Measurements from ENCODE around the gene ZNF765. TPM values are rescaled to one million over a fixed set of nuclear protein-coding genes. Genes with fewer than 3 reads are reported as not detected.
A peak's percentile ranks its signal among the peaks of the same experiment; 100 is the strongest.
"Not testable (repeated sequence)": the region's sequence is repeated elsewhere in the genome, so short reads cannot be mapped to it uniquely, and the experiment has no call there.

Gene ZNF765
- total RNA-seq, 1 donor from 2014 or later: 14.5 TPM

GRCh38 chr19:53462861-53463260, 67.9 kb downstream of the ZNF765 start:
- peaks cover 11% of the 10 kb centered on the region for H3K36me3 Mint-ChIP-seq
- H3K9me3 Mint-ChIP-seq: peaks cover 8% of the 10 kb centered on the region
- no peaks in the 10 kb centered on the region for H3K27me3 Mint-ChIP-seq
- H3K27ac Mint-ChIP-seq: no peak overlapping the region
- no peak for TF ChIP-seq CTCF (conservative IDR thresholded peaks at IDR 0.05)
- DNase-seq (ENCODE audit: extremely low spot score, unreplicated experiment): no peak
- peaks cover 6% of the 10 kb centered on the region for H3K4me1 Mint-ChIP-seq (ENCODE audit: unreplicated experiment)
- H3K4me3 Mint-ChIP-seq: no peak overlapping the region

DNA sequence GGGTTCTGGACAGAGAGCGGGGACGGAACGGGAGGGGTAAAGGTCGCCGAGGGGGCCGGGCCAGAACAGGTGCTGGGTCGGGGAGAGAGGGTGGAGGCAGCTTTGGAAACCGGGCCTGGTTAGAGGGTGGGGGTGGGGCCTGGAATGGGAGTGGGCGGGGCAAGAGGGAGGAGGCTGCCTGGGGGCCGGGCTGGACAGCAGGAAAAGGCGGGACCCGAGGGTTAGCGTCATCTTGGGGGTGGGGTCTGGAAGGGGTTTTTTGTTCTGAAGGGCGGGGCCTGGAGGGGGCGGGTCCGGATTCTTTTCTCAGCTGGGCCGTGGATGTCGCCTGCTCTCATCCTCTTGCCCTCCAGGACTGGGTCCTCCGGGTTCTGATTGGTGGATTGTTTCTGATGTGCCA, 68.3 kb downstream of the ZNF765 start:
- no peak overlapping the region for H3K27ac Mint-ChIP-seq
- peaks cover 8% of the 10 kb centered on the region for H3K36me3 Mint-ChIP-seq
- H3K4me1 Mint-ChIP-seq (ENCODE audit: unreplicated experiment): peaks cover 10% of the 10 kb centered on the region
- TF ChIP-seq CTCF (conservative IDR thresholded peaks at IDR 0.05): no peak
- H3K9me3 Mint-ChIP-seq: peaks cover 8% of the 10 kb centered on the region
- H3K4me3 Mint-ChIP-seq: no peak overlapping the region
- no peaks in the 10 kb centered on the region for H3K27me3 Mint-ChIP-seq
- DNase-seq (ENCODE audit: extremely low spot score, unreplicated experiment): no peak

DNA sequence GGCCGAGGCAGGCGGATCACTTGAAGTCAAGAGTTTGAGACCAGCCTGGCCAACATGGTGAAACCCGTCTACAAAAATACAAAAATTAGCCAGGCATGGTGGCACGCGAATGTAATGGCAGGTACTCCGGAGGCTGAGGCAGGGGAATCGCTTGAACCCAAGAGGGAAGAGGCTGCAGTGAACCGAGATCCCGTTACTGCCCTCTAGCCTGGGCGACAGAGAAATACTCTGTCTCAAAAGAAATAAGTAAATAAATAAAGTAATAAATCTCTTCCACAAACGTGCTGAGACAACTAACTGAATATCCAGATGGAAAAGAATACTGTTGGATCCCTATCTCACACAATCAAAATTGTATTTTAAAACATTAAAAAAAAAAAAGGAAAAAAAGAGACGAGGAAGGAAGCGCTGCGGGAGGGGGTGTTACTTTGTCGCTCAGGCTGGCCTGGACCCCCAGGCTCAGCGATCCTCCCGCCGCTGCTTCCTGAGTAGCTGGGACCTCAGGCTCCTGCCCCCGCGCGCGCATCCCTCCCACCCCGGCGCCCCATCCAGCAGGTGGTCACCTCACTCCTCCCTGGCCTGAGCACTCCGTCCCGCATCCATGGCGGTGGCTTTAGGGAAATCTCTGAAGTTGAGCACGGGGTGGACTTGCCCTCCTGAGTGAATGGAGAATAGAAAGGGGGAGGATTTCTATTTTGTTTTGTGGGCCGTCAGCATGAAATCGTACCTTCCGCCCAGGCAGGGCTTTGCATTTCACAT, 72.0 kb downstream of the ZNF765 start:
- no peaks in the 10 kb centered on the region for H3K27me3 Mint-ChIP-seq
- H3K27ac Mint-ChIP-seq: peak overlapping the region; percentile 93
- peak overlapping the region; percentile 98 for H3K4me3 Mint-ChIP-seq
- H3K9me3 Mint-ChIP-seq: peaks cover 8% of the 10 kb centered on the region
- no peak for DNase-seq (ENCODE audit: extremely low spot score, unreplicated experiment)
- H3K36me3 Mint-ChIP-seq: peaks cover 5% of the 10 kb centered on the region
- H3K4me1 Mint-ChIP-seq (ENCODE audit: unreplicated experiment): peaks cover 17% of the 10 kb centered on the region
- TF ChIP-seq CTCF (conservative IDR thresholded peaks at IDR 0.05): no peak

DNA sequence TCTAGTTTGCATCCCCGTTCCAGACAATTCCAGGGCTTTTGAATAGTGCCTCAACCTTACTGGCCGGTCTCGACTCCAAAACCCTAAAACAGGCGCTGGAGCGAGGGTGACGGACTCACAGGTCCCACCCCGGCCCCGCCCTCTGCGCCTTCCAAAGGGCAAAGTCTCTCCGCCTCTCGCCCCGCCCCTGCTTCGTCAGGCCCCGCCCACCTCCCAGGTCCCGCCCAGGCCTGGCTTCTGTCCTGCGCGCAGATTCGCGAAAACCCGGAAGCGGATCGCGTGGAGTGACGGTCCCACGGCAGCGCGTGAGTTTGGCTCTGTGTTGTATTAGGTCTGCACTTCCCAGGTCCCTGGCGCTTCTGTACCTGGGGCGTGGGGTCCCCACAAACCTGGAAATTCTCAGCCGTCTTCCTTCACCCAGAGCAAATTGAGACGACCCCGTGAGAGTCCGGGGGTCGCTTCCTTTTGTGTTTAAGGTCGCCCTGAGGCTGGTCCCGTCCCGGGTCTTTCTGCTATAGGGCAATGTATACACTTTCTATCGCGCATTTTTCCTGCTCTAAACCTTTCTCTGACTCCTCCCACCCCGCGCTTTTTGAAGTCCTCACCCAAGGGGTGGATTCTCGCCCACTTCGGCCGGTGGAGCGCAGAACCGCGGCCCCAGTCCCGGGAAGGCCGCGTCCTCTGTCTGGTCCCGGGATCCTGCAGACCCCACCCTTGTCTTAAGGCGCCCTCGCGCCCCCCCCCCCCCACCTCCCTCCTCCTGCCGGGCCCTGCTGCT, 72.7 kb downstream of the ZNF765 start, which contains the start of gene ZNF813:
Gene ZNF813 (plus strand): TSS at position 249 of the 778 bp plus-strand sequence. CDS start 16,090 bp downstream, outside the sequence.
- H3K27me3 Mint-ChIP-seq: no peaks in the 10 kb centered on the region
- H3K9me3 Mint-ChIP-seq: peaks cover 8% of the 10 kb centered on the region
- peaks cover 8% of the 10 kb centered on the region for H3K36me3 Mint-ChIP-seq
- peak within 1 kb of the TSS; percentile 98 for H3K4me3 Mint-ChIP-seq
- peaks cover 17% of the 10 kb centered on the region for H3K4me1 Mint-ChIP-seq (ENCODE audit: unreplicated experiment)
- DNase-seq (ENCODE audit: extremely low spot score, unreplicated experiment): peak; percentile 95
- peak within 1 kb of the TSS; percentile 93 for H3K27ac Mint-ChIP-seq
- TF ChIP-seq CTCF (conservative IDR thresholded peaks at IDR 0.05): no peak

- not testable (repeated sequence) for H3K27me3 Mint-ChIP-seq; DNase-seq (ENCODE audit: extremely low spot score, unreplicated experiment); H3K9me3 Mint-ChIP-seq
- Mint-ChIP-seq H3K4me1 (ENCODE audit: unreplicated experiment) (peaks cover 17% of the 10 kb centered on the region), H3K4me3 (peak overlapping the region; percentile 98), H3K36me3 (peaks cover 11% of the 10 kb centered on the region), H3K27ac (peak overlapping the region; percentile 93)
Observed at GRCh38 chr19:53468628-53469027, 73.7 kb downstream of the ZNF765 start.

- Mint-ChIP-seq H3K4me1 (ENCODE audit: unreplicated experiment) (peaks cover 17% of the 10 kb centered on the region), H3K36me3 (peaks cover 24% of the 10 kb centered on the region), H3K9me3 (peaks cover 4% of the 10 kb centered on the region), H3K27me3 (no peaks in the 10 kb centered on the region), H3K4me3 (no peak overlapping the region), H3K27ac (no peak overlapping the region)
- no peak for DNase-seq (ENCODE audit: extremely low spot score, unreplicated experiment)
- no peak for TF ChIP-seq CTCF (conservative IDR thresholded peaks at IDR 0.05)
Observed at GRCh38 chr19:53471916-53472315, 77.0 kb downstream of the ZNF765 start.

GRCh38 chr19:53474832-53475231, 79.9 kb downstream of the ZNF765 start:
- not testable (repeated sequence) for H3K4me3 Mint-ChIP-seq; H3K27me3 Mint-ChIP-seq; H3K9me3 Mint-ChIP-seq; H3K27ac Mint-ChIP-seq; DNase-seq (ENCODE audit: extremely low spot score, unreplicated experiment); H3K4me1 Mint-ChIP-seq (ENCODE audit: unreplicated experiment)
- peaks cover 41% of the 10 kb centered on the region for H3K36me3 Mint-ChIP-seq

GRCh38 chr19:53475470-53475869, 80.5 kb downstream of the ZNF765 start:
- not testable (repeated sequence) for H3K4me3 Mint-ChIP-seq; DNase-seq (ENCODE audit: extremely low spot score, unreplicated experiment); H3K27me3 Mint-ChIP-seq; H3K4me1 Mint-ChIP-seq (ENCODE audit: unreplicated experiment); H3K9me3 Mint-ChIP-seq
- Mint-ChIP-seq H3K27ac (peak overlapping the region; percentile 13), H3K36me3 (peaks cover 45% of the 10 kb centered on the region)

Measured in type B pancreatic cell (in vitro differentiated cells).